ENCODE measurements around the gene SERGEF.

GRCh38 chr11:17923217-17923616 lies 89.6 kb downstream of the SERGEF start:
- TF ChIP-seq CTCF (IDR thresholded peaks at IDR 0.05; ENCODE audit: insufficient read depth, low read depth, low read length), result no peak
- no peak for TF ChIP-seq EZH2 (IDR thresholded peaks at IDR 0.05; ENCODE audit: insufficient read depth, low read length)

Measured in astrocyte (in vitro differentiated cells and primary cell).